GM21619 (cell line): ENCODE results near the gene PIEZO1.

ENCODE experiments used
- ATAC-seq: cut with Tn5 transposase; IDR thresholded peaks from one replicate; pipeline ENCODE4 v1.9.1; 2021; ENCODE audit not compliant: unreplicated experiment

The PIEZO1 gene

GRCh38 chr16:88706965-88707826 is 77.8 kb downstream of the PIEZO1 start:
- no peak for ATAC-seq

GRCh38 chr16:88706229-88706964 is 78.6 kb downstream of the PIEZO1 start, which contains the start of the genes CTU2 and RNF166:
TSS of gene CTU2 (plus strand) at chr16:88706503. CDS start at chr16:88706531, 28 bp downstream.
TSS of gene RNF166 (minus strand) at chr16:88706408. CDS start at chr16:88706325, 83 bp downstream.
- peak; percentile 37 for ATAC-seq

- peak; percentile 5 for ATAC-seq
These were observed 79.2 kb downstream of the PIEZO1 start for GRCh38 chr16:88705801-88706228.

GRCh38 chr16:88705076-88705684 is 79.8 kb downstream of the PIEZO1 start:
- no peak for ATAC-seq

- no peak for ATAC-seq
These were observed 81.3 kb downstream of the PIEZO1 start for GRCh38 chr16:88703486-88704309.

GRCh38 chr16:88702371-88703210 is 82.4 kb downstream of the PIEZO1 start:
- ATAC-seq, result no peak

GRCh38 chr16:88701581-88702370 is 83.2 kb downstream of the PIEZO1 start:
- no peak for ATAC-seq

GRCh38 chr16:88700636-88701482 is 84.2 kb downstream of the PIEZO1 start:
- peak; percentile 63 for ATAC-seq

- no peak for ATAC-seq
These were observed 84.7 kb downstream of the PIEZO1 start for GRCh38 chr16:88700322-88700635.

- ATAC-seq, result no peak
These were observed 85.8 kb downstream of the PIEZO1 start for GRCh38 chr16:88699180-88699579.

GRCh38 chr16:88698646-88699045 is 86.4 kb downstream of the PIEZO1 start:
- ATAC-seq, result no peak

- no peak for ATAC-seq
These were observed 87.0 kb downstream of the PIEZO1 start for GRCh38 chr16:88697831-88698615.

- no peak for ATAC-seq
These were observed 87.7 kb downstream of the PIEZO1 start for GRCh38 chr16:88697116-88697830.

GRCh38 chr16:88696441-88696840 is 88.6 kb downstream of the PIEZO1 start:
- no peak for ATAC-seq

- no peak for ATAC-seq
These were observed 89.3 kb downstream of the PIEZO1 start for GRCh38 chr16:88695753-88696152.

GRCh38 chr16:88695218-88695617 is 89.8 kb downstream of the PIEZO1 start:
- no peak for ATAC-seq
